Trophoblast cell (in vitro differentiated cells and primary cell): ENCODE results near the gene GRIK4.

Experiments
- DNase-seq, 2 donors: peaks; one replicate each; pipeline ENCODE4 v3.0.0-alpha.2; 2016
- H2AFZ ChIP-seq: 2 replicates; pipeline ENCODE4 v1.6.1; 2013; ENCODE audit warnings: low read length, moderate library complexity, mild to moderate bottlenecking; ENCODE audit not compliant: insufficient read depth, poor library complexity
- H2AK5ac ChIP-seq: 2 replicates; pipeline ENCODE4 v1.6.1; 2013; ENCODE audit warnings: mild to moderate bottlenecking, low read length
- H2BK120ac ChIP-seq: 2 replicates; pipeline ENCODE4 v1.6.1; 2013; ENCODE audit warnings: low read length, mild to moderate bottlenecking, moderate library complexity; ENCODE audit not compliant: insufficient read depth, poor library complexity
- H2BK12ac ChIP-seq: 2 replicates; pipeline ENCODE4 v1.6.1; 2013; ENCODE audit warnings: mild to moderate bottlenecking, low read length, moderate library complexity
- H2BK5ac ChIP-seq: 2 replicates; pipeline ENCODE4 v1.6.1; 2013; ENCODE audit warnings: low read length, low read depth, moderate library complexity, mild to moderate bottlenecking; ENCODE audit not compliant: poor library complexity
- H3K14ac ChIP-seq: 2 replicates; pipeline ENCODE4 v1.6.1; 2013; ENCODE audit warnings: mild to moderate bottlenecking, low read length
- H3K18ac ChIP-seq: 2 replicates; pipeline ENCODE4 v1.6.1; 2013; ENCODE audit warnings: mild to moderate bottlenecking, low read length
- H3K23ac ChIP-seq: 2 replicates; pipeline ENCODE4 v1.6.1; 2013; ENCODE audit warnings: low read length
- H3K27ac ChIP-seq: 2 replicates; pipeline ENCODE4 v1.5.1; 2013; ENCODE audit warnings: low read depth, mild to moderate bottlenecking, inconsistent platforms, low read length, moderate library complexity
- H3K27me3 ChIP-seq: 2 replicates; pipeline ENCODE4 v1.6.1; 2013; ENCODE audit warnings: inconsistent platforms, mild to moderate bottlenecking, low read length, moderate library complexity; ENCODE audit not compliant: insufficient read depth
- H3K36me3 ChIP-seq, 2 experiments: 1 replicate in 1 of 2; 2 replicates in 1 of 2; pipeline ENCODE4 v1.6.1; 2013; ENCODE audit warnings: low read length in 2 of 2, mild to moderate bottlenecking in 2 of 2, moderate library complexity in 1 of 2; ENCODE audit not compliant: insufficient read depth in 2 of 2, control insufficient read depth in 1 of 2
- H3K4ac ChIP-seq: 2 replicates; pipeline ENCODE4 v1.6.1; 2013; ENCODE audit warnings: low read depth, mild to moderate bottlenecking, low read length, moderate library complexity
- H3K4me1 ChIP-seq, 2 experiments: 1 replicate in 1 of 2; 2 replicates in 1 of 2; pipeline ENCODE4 v1.6.1; 2013; ENCODE audit warnings: low read length in 2 of 2, mild to moderate bottlenecking in 2 of 2, moderate library complexity in 1 of 2; ENCODE audit not compliant: insufficient read depth in 2 of 2, control insufficient read depth in 1 of 2
- H3K4me2 ChIP-seq: 2 replicates; pipeline ENCODE4 v1.6.1; 2013; ENCODE audit warnings: inconsistent platforms, mild to moderate bottlenecking, low read length, moderate library complexity
- H3K4me3 ChIP-seq: 2 replicates; pipeline ENCODE4 v1.5.1; 2013; ENCODE audit warnings: mild to moderate bottlenecking, low read depth, low read length, inconsistent platforms
- H3K79me1 ChIP-seq: one replicate; pipeline ENCODE4 v1.6.1; 2013; ENCODE audit warnings: low read length
- H3K79me2 ChIP-seq: 2 replicates; pipeline ENCODE4 v1.6.1; 2013; ENCODE audit warnings: low read length, mild to moderate bottlenecking; ENCODE audit not compliant: control insufficient read depth, insufficient read depth, poor library complexity
- H3K9ac ChIP-seq: 2 replicates; pipeline ENCODE4 v1.6.1; 2013; ENCODE audit warnings: mild to moderate bottlenecking, low read length
- H3K9me3 ChIP-seq: 2 replicates; pipeline ENCODE4 v1.6.1; 2013; ENCODE audit warnings: low read depth, mild to moderate bottlenecking, control low read depth, inconsistent platforms, low read length; ENCODE audit not compliant: insufficient read depth
- H4K12ac ChIP-seq: 2 replicates; pipeline ENCODE4 v1.6.1; 2013; ENCODE audit warnings: low read depth, mild to moderate bottlenecking, low read length, moderate library complexity
- H4K8ac ChIP-seq: 2 replicates; pipeline ENCODE4 v1.6.1; 2013; ENCODE audit warnings: low read depth, mild to moderate bottlenecking, low read length, moderate library complexity
- H4K91ac ChIP-seq: one replicate; pipeline ENCODE4 v1.6.1; 2013; ENCODE audit warnings: low read depth, mild to moderate bottlenecking, low read length, moderate library complexity
- WGBS: extraction: QIAGEN DNeasy Blood & Tissue Kit; methylation state at CpG from one replicate; pipeline ENCODE4 v1.1.7; 2013; ENCODE audit warnings: missing lambda C conversion rate; ENCODE audit not compliant: insufficient read length, insufficient coverage; ENCODE audit errors: extremely low coverage; 5-methylcytosine and 5-hydroxymethylcytosine counted together

Gene GRIK4

DNA sequence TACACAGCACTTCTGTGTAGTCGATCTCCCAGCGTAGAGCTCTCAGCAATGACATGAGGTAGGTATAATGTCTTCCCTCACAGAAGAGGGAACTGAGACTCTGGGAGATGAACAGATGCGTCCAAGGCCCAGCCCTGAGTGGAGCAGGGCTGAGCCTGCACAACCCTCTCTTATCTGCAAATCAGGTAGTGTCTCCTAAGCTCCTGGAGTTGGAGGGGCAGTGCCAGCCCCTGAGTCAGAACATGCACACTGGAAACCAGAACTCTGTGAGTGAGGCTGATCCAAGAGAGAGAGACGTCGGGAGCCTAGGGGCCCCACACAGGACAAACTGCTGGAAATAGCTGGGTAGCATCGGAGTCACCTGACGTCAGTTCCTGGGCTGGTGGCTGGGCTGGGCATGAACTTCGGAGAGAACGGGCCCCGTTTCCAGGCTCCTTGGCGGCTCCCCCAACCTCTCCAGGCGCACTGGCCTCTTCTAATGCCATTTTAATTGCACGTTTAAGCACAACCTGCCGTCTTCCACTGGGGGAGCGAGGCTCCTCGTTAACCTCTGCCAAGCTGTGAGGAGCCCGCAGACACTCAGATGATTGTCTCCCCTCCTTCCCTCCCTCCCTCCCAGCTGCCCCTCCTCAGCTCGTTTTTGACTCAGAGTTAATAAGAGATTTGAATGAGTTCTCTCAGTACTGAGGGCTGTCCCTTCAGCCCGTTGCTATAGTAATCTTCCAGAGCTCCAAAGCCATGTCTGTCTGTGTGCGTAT lies 321.1 kb downstream of the GRIK4 start:
- Histone ChIP-seq H3K18ac (no peak overlapping the region), H3K4me1 (no peaks in the 10 kb centered on the region), H2AK5ac (no peak overlapping the region), H3K9me3 (peaks cover under 1% of the 10 kb centered on the region), H3K27ac (no peak overlapping the region), H3K4me3 (no peak overlapping the region), H4K8ac (no peak overlapping the region), H3K27me3 (no peaks in the 10 kb centered on the region), H2AFZ (no peak overlapping the region), H2BK5ac (no peak overlapping the region), H3K9ac (no peak overlapping the region), H3K23ac (no peak overlapping the region), H3K36me3 (no peaks in the 10 kb centered on the region), H3K79me2 (no peaks in the 10 kb centered on the region), H3K14ac (no peak overlapping the region), H4K91ac (no peak overlapping the region), H4K12ac (no peak overlapping the region), H3K79me1 (no peaks in the 10 kb centered on the region), H2BK12ac (no peak overlapping the region), H3K4me2 (no peak overlapping the region), H2BK120ac (no peak overlapping the region), H3K4ac (no peak overlapping the region)
- no CpG with 5 or more reads among the region's 20 CpGs for WGBS
- no peak for DNase-seq

- H2AK5ac ChIP-seq, result no peak overlapping the region
- H3K27ac ChIP-seq, result no peak overlapping the region
- H3K23ac ChIP-seq, result no peak overlapping the region
- H3K27me3 ChIP-seq, result no peaks in the 10 kb centered on the region
- H2BK5ac ChIP-seq, result no peak overlapping the region
- H2BK12ac ChIP-seq, result no peak overlapping the region
- no peak overlapping the region for H4K8ac ChIP-seq
- no peaks in the 10 kb centered on the region for H3K36me3 ChIP-seq
- no peak overlapping the region for H3K4me2 ChIP-seq
- no peak overlapping the region for H3K4me3 ChIP-seq
- DNase-seq, result no peak
- H2BK120ac ChIP-seq, result no peak overlapping the region
- H3K4me1 ChIP-seq, result no peaks in the 10 kb centered on the region
- no peak overlapping the region for H4K91ac ChIP-seq
- no peak overlapping the region for H4K12ac ChIP-seq
- WGBS, result no CpG with 5 or more reads among the region's 13 CpGs
- no peak overlapping the region for H3K14ac ChIP-seq
- no peak overlapping the region for H3K4ac ChIP-seq
- peaks cover 1% of the 10 kb centered on the region for H3K9me3 ChIP-seq
- no peak overlapping the region for H2AFZ ChIP-seq
- H3K79me1 ChIP-seq, result no peaks in the 10 kb centered on the region
- H3K18ac ChIP-seq, result no peak overlapping the region
- H3K79me2 ChIP-seq, result no peaks in the 10 kb centered on the region
- H3K9ac ChIP-seq, result no peak overlapping the region
Measured at GRCh38 chr11:120834686-120835210, 323.2 kb downstream of the GRIK4 start.

- H2BK12ac ChIP-seq, result no peak overlapping the region
- no peaks in the 10 kb centered on the region for H3K27me3 ChIP-seq
- H3K14ac ChIP-seq, result no peak overlapping the region
- H3K79me1 ChIP-seq, result no peaks in the 10 kb centered on the region
- H3K4me1 ChIP-seq, result no peaks in the 10 kb centered on the region
- H3K18ac ChIP-seq, result no peak overlapping the region
- no peak overlapping the region for H4K12ac ChIP-seq
- no peak overlapping the region for H2AK5ac ChIP-seq
- no peak overlapping the region for H3K9ac ChIP-seq
- H3K9me3 ChIP-seq, result peaks cover 1% of the 10 kb centered on the region
- no CpG with 5 or more reads among the region's 11 CpGs for WGBS
- H3K23ac ChIP-seq, result no peak overlapping the region
- H3K79me2 ChIP-seq, result no peaks in the 10 kb centered on the region
- H3K36me3 ChIP-seq, result no peaks in the 10 kb centered on the region
- H2BK5ac ChIP-seq, result no peak overlapping the region
- H3K27ac ChIP-seq, result no peak overlapping the region
- no peak overlapping the region for H2AFZ ChIP-seq
- H3K4me3 ChIP-seq, result no peak overlapping the region
- H3K4me2 ChIP-seq, result no peak overlapping the region
- no peak overlapping the region for H4K8ac ChIP-seq
- H3K4ac ChIP-seq, result no peak overlapping the region
- no peak overlapping the region for H2BK120ac ChIP-seq
- H4K91ac ChIP-seq, result no peak overlapping the region
- peak; percentile 15 to 38 for DNase-seq
Measured at GRCh38 chr11:120835601-120836228, 324.2 kb downstream of the GRIK4 start.

DNA sequence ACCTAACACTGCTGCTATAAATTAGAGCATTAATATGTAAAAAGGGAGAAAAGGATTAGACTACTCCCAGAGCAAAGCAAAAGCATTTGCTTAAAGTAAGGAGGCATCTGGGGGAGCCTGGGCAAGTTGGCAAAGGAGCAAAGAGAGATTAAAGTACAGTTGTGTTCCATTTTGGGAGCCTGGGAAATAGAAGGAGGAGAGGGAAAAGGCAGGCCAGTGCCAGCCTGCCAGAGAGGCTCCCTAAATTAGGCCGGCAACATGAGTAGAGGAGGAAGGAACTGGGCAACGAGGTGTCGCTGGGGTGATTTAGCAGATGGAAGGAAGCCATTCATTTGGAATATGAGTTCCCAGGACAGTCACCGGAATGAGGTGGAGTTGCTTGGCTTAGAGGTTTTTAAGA lies 326.1 kb downstream of the GRIK4 start:
- no peaks in the 10 kb centered on the region for H3K27me3 ChIP-seq
- no peak overlapping the region for H3K4me2 ChIP-seq
- H3K18ac ChIP-seq, result no peak overlapping the region
- no peak overlapping the region for H4K8ac ChIP-seq
- no peak overlapping the region for H4K12ac ChIP-seq
- H3K4me1 ChIP-seq, result no peaks in the 10 kb centered on the region
- DNase-seq, result no peak
- no peak overlapping the region for H3K4ac ChIP-seq
- no peak overlapping the region for H3K9ac ChIP-seq
- no peak overlapping the region for H2BK5ac ChIP-seq
- no peak overlapping the region for H2AFZ ChIP-seq
- no peak overlapping the region for H3K27ac ChIP-seq
- no peak overlapping the region for H3K23ac ChIP-seq
- H2AK5ac ChIP-seq, result no peak overlapping the region
- no peak overlapping the region for H2BK12ac ChIP-seq
- no peak overlapping the region for H3K14ac ChIP-seq
- H3K4me3 ChIP-seq, result no peak overlapping the region
- H3K79me2 ChIP-seq, result no peaks in the 10 kb centered on the region
- no peaks in the 10 kb centered on the region for H3K79me1 ChIP-seq
- peaks cover 1% of the 10 kb centered on the region for H3K9me3 ChIP-seq
- H3K36me3 ChIP-seq, result no peaks in the 10 kb centered on the region
- no peak overlapping the region for H2BK120ac ChIP-seq
- no peak overlapping the region for H4K91ac ChIP-seq
- no CpG with 5 or more reads among the region's 4 CpGs for WGBS
